ENCODE measurements around the gene LRP1B. TPM values are rescaled to one million over a fixed set of nuclear protein-coding genes. Genes with fewer than 3 reads are reported as not detected.

The LRP1B gene
- total RNA-seq, 6 experiments from 2014 or later: 0.06 to 1.7 (median 0.15) TPM; not detected in 1

DNA sequence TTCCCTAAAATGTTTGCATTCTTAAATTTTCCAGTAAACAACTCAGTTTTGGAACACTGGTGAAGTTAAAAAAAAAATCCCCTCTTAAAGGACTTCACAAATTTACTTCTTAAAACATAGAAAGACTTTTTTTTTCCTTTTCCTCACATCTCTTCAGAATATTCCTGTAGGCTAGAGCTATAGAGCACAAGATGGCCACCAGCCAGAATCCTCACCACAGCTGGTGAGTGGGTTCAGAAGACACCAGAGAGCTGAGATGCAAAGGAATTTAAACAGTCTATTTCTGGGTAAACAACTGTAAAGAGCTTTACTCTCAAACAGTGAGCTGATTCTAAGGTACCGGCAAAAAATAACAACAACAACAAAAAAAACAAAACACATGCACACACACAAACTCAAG is 252.8 kb downstream of the LRP1B start:
- Histone ChIP-seq H3K4me1 (no peaks in the 10 kb centered on the region), H3K4me3 (no peak overlapping the region), H3K27me3 (no peaks in the 10 kb centered on the region), H3K27ac (no peak overlapping the region), H3K36me3 (no peaks in the 10 kb centered on the region), H3K9me3 (no peaks in the 10 kb centered on the region)
- TF ChIP-seq, protein P1, sequence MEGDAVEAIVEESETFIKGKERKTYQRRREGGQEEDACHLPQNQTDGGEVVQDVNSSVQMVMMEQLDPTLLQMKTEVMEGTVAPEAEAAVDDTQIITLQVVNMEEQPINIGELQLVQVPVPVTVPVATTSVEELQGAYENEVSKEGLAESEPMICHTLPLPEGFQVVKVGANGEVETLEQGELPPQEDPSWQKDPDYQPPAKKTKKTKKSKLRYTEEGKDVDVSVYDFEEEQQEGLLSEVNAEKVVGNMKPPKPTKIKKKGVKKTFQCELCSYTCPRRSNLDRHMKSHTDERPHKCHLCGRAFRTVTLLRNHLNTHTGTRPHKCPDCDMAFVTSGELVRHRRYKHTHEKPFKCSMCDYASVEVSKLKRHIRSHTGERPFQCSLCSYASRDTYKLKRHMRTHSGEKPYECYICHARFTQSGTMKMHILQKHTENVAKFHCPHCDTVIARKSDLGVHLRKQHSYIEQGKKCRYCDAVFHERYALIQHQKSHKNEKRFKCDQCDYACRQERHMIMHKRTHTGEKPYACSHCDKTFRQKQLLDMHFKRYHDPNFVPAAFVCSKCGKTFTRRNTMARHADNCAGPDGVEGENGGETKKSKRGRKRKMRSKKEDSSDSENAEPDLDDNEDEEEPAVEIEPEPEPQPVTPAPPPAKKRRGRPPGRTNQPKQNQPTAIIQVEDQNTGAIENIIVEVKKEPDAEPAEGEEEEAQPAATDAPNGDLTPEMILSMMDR (IDR thresholded peaks at IDR 0.05): no peak
- TF ChIP-seq POLR2A (IDR thresholded peaks at IDR 0.05): no peak
- DNase-seq (no peak), ATAC-seq (no peak)
- 100% methylated on average over 1 of the region's 1 CpG for WGBS (ENCODE audit: insufficient coverage, low coverage, low lambda C conversion rate, missing lambda C conversion rate)
- intact Hi-C loops (cut with DNase I): no loop called here

DNA sequence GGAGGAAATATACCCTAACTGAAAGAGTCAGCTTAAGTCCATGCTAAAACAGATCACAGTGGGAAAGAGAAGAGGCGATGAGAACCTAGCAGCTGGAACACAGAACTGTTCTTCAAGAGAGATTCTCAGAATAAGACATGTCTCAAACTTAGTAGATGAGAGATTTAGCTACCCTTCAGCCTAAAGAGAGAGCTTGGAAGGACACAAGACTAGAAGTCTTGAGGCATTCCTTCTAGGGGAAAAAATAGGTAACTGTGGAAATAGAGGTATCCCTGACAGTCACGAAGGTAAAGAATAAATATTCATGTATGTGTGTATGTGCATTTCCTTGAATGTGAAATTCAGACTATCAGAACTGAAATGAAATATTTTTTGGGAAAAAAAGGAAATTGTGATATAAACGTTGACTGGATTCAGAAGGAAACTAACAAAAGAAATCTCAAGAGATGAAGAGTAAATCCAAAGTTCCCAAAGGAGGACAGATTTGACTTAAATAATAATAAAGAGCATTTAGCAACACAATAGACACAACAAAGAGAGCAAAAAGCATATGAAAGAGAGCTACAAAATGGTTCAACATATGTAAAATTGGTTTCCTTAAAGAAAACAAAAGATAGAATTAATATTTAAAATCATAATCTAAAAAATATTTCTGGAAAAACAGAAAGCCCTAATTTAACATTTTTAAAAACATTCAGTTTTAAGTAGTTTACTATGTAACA is 258.7 kb downstream of the LRP1B start:
- H3K4me3 ChIP-seq: no peak overlapping the region
- H3K9me3 ChIP-seq: no peaks in the 10 kb centered on the region
- H3K4me1 ChIP-seq: no peaks in the 10 kb centered on the region
- intact Hi-C loops (cut with DNase I): no loop called here
- ATAC-seq: no peak
- TF ChIP-seq POLR2A (IDR thresholded peaks at IDR 0.05): no peak
- TF ChIP-seq, protein P1 (IDR thresholded peaks at IDR 0.05): no peak
- no peaks in the 10 kb centered on the region for H3K27me3 ChIP-seq
- no peak overlapping the region for H3K27ac ChIP-seq
- H3K36me3 ChIP-seq: no peaks in the 10 kb centered on the region
- DNase-seq: no peak
- 47% methylated on average over 3 of the region's 3 CpGs for WGBS (ENCODE audit: insufficient coverage, low coverage, low lambda C conversion rate, missing lambda C conversion rate)

DNA sequence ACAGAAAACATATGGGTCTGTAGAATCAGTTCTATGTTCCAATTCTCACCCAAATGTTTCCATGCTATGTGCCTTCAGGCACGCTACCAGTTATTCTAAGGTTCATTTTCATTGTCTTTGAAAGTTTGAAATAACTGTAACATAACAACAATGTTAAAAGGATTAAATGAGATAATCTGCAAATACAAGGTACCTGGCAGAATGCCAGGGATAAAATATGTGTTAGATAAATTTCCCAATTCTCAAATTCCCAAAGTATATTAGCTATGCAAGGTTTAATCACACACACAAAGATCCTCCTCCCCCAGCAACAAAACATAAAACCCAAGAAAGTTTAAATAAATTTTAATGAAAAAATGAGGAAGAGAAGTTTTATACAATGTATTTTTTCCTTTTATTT is 261.2 kb downstream of the LRP1B start:
- no peaks in the 10 kb centered on the region for H3K27me3 ChIP-seq
- no peaks in the 10 kb centered on the region for H3K36me3 ChIP-seq
- H3K4me1 ChIP-seq: no peaks in the 10 kb centered on the region
- WGBS (ENCODE audit: insufficient coverage, low coverage, low lambda C conversion rate, missing lambda C conversion rate): 94% methylated on average over 1 of the region's 1 CpG
- intact Hi-C loops (cut with DNase I): no loop called here
- TF ChIP-seq POLR2A (IDR thresholded peaks at IDR 0.05): no peak
- TF ChIP-seq, protein P1 (IDR thresholded peaks at IDR 0.05): no peak
- DNase-seq (no peak), ATAC-seq (no peak)
- H3K9me3 ChIP-seq: no peaks in the 10 kb centered on the region
- no peak overlapping the region for H3K27ac ChIP-seq
- no peak overlapping the region for H3K4me3 ChIP-seq

DNA sequence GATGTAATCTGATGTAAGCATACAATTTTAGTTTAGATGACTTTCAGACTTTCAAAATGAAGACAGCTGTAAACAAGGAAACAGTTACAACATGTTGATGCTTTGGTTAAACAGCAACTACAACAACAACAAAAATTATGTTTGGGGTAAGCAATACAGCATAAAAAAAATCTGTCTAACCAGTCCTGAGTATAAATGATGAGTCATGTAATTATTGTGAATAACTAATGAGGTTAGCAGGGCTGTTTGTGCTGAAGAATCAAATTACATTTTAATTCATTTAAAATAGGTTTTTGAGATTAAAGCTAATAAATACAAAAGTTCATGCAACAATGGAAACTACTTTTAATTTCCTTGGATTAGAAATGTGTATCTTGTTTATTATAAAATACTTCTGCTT is 266.9 kb downstream of the LRP1B start:
- no peak for DNase-seq
- no peaks in the 10 kb centered on the region for H3K27me3 ChIP-seq
- H3K27ac ChIP-seq: no peak overlapping the region
- no peak overlapping the region for H3K4me3 ChIP-seq
- no peak for ATAC-seq
- no peaks in the 10 kb centered on the region for H3K36me3 ChIP-seq
- no peak for TF ChIP-seq POLR2A (IDR thresholded peaks at IDR 0.05)
- TF ChIP-seq, protein P1 (IDR thresholded peaks at IDR 0.05): no peak
- intact Hi-C loops (cut with DNase I): no loop called here
- no peaks in the 10 kb centered on the region for H3K9me3 ChIP-seq
- H3K4me1 ChIP-seq: no peaks in the 10 kb centered on the region

Measured in right lobe of liver (tissue), 6 donors.